Trophoblast cell (in vitro differentiated cells and primary cell): ENCODE data around the gene PFKFB3.

Experiments
- DNase-seq, 2 donors: peaks; one replicate each; pipeline ENCODE4 v3.0.0-alpha.2; 2016
- H2AFZ ChIP-seq: 2 replicates; pipeline ENCODE4 v1.6.1; 2013; ENCODE audit warnings: low read length, moderate library complexity, mild to moderate bottlenecking; ENCODE audit not compliant: insufficient read depth, poor library complexity
- H2AK5ac ChIP-seq: 2 replicates; pipeline ENCODE4 v1.6.1; 2013; ENCODE audit warnings: mild to moderate bottlenecking, low read length
- H2BK120ac ChIP-seq: 2 replicates; pipeline ENCODE4 v1.6.1; 2013; ENCODE audit warnings: low read length, mild to moderate bottlenecking, moderate library complexity; ENCODE audit not compliant: insufficient read depth, poor library complexity
- H2BK12ac ChIP-seq: 2 replicates; pipeline ENCODE4 v1.6.1; 2013; ENCODE audit warnings: mild to moderate bottlenecking, low read length, moderate library complexity
- H2BK5ac ChIP-seq: 2 replicates; pipeline ENCODE4 v1.6.1; 2013; ENCODE audit warnings: low read length, low read depth, moderate library complexity, mild to moderate bottlenecking; ENCODE audit not compliant: poor library complexity
- H3K14ac ChIP-seq: 2 replicates; pipeline ENCODE4 v1.6.1; 2013; ENCODE audit warnings: mild to moderate bottlenecking, low read length
- H3K18ac ChIP-seq: 2 replicates; pipeline ENCODE4 v1.6.1; 2013; ENCODE audit warnings: mild to moderate bottlenecking, low read length
- H3K23ac ChIP-seq: 2 replicates; pipeline ENCODE4 v1.6.1; 2013; ENCODE audit warnings: low read length
- H3K27ac ChIP-seq: 2 replicates; pipeline ENCODE4 v1.5.1; 2013; ENCODE audit warnings: low read depth, mild to moderate bottlenecking, inconsistent platforms, low read length, moderate library complexity
- H3K27me3 ChIP-seq: 2 replicates; pipeline ENCODE4 v1.6.1; 2013; ENCODE audit warnings: inconsistent platforms, mild to moderate bottlenecking, low read length, moderate library complexity; ENCODE audit not compliant: insufficient read depth
- H3K36me3 ChIP-seq, 2 experiments: 1 replicate in 1 of 2; 2 replicates in 1 of 2; pipeline ENCODE4 v1.6.1; 2013; ENCODE audit warnings: low read length in 2 of 2, mild to moderate bottlenecking in 2 of 2, moderate library complexity in 1 of 2; ENCODE audit not compliant: insufficient read depth in 2 of 2, control insufficient read depth in 1 of 2
- H3K4ac ChIP-seq: 2 replicates; pipeline ENCODE4 v1.6.1; 2013; ENCODE audit warnings: low read depth, mild to moderate bottlenecking, low read length, moderate library complexity
- H3K4me1 ChIP-seq, 2 experiments: 1 replicate in 1 of 2; 2 replicates in 1 of 2; pipeline ENCODE4 v1.6.1; 2013; ENCODE audit warnings: low read length in 2 of 2, mild to moderate bottlenecking in 2 of 2, moderate library complexity in 1 of 2; ENCODE audit not compliant: insufficient read depth in 2 of 2, control insufficient read depth in 1 of 2
- H3K4me2 ChIP-seq: 2 replicates; pipeline ENCODE4 v1.6.1; 2013; ENCODE audit warnings: inconsistent platforms, mild to moderate bottlenecking, low read length, moderate library complexity
- H3K4me3 ChIP-seq: 2 replicates; pipeline ENCODE4 v1.5.1; 2013; ENCODE audit warnings: mild to moderate bottlenecking, low read depth, low read length, inconsistent platforms
- H3K79me1 ChIP-seq: one replicate; pipeline ENCODE4 v1.6.1; 2013; ENCODE audit warnings: low read length
- H3K79me2 ChIP-seq: 2 replicates; pipeline ENCODE4 v1.6.1; 2013; ENCODE audit warnings: low read length, mild to moderate bottlenecking; ENCODE audit not compliant: control insufficient read depth, insufficient read depth, poor library complexity
- H3K9ac ChIP-seq: 2 replicates; pipeline ENCODE4 v1.6.1; 2013; ENCODE audit warnings: mild to moderate bottlenecking, low read length
- H3K9me3 ChIP-seq: 2 replicates; pipeline ENCODE4 v1.6.1; 2013; ENCODE audit warnings: low read depth, mild to moderate bottlenecking, control low read depth, inconsistent platforms, low read length; ENCODE audit not compliant: insufficient read depth
- H4K12ac ChIP-seq: 2 replicates; pipeline ENCODE4 v1.6.1; 2013; ENCODE audit warnings: low read depth, mild to moderate bottlenecking, low read length, moderate library complexity
- H4K8ac ChIP-seq: 2 replicates; pipeline ENCODE4 v1.6.1; 2013; ENCODE audit warnings: low read depth, mild to moderate bottlenecking, low read length, moderate library complexity
- H4K91ac ChIP-seq: one replicate; pipeline ENCODE4 v1.6.1; 2013; ENCODE audit warnings: low read depth, mild to moderate bottlenecking, low read length, moderate library complexity
- WGBS: extraction: QIAGEN DNeasy Blood & Tissue Kit; methylation state at CpG from one replicate; pipeline ENCODE4 v1.1.7; 2013; ENCODE audit warnings: missing lambda C conversion rate; ENCODE audit not compliant: insufficient read length, insufficient coverage; ENCODE audit errors: extremely low coverage; 5-methylcytosine and 5-hydroxymethylcytosine counted together

The PFKFB3 gene

GRCh38 chr10:6175329-6176055, 27.2 kb upstream of the PFKFB3 start:
- WGBS: no CpG with 5 or more reads among the region's 16 CpGs
- H3K27ac ChIP-seq: no peak overlapping the region
- H3K36me3 ChIP-seq: peaks cover 0 to 4% of the 10 kb centered on the region in 2 experiments
- H3K79me1 ChIP-seq: no peaks in the 10 kb centered on the region
- H3K9ac ChIP-seq: no peak overlapping the region
- no peak overlapping the region for H2BK5ac ChIP-seq
- no peak overlapping the region for H3K18ac ChIP-seq
- H4K91ac ChIP-seq: no peak overlapping the region
- no peaks in the 10 kb centered on the region for H3K79me2 ChIP-seq
- H3K23ac ChIP-seq: no peak overlapping the region
- no peak overlapping the region for H3K4ac ChIP-seq
- peaks cover 3% of the 10 kb centered on the region in 2 experiments for H3K4me1 ChIP-seq
- H2AFZ ChIP-seq: no peak overlapping the region
- H3K4me2 ChIP-seq: no peak overlapping the region
- no peak overlapping the region for H2BK120ac ChIP-seq
- H3K14ac ChIP-seq: no peak overlapping the region
- no peak for DNase-seq
- H3K9me3 ChIP-seq: peaks cover 1% of the 10 kb centered on the region
- no peak overlapping the region for H4K12ac ChIP-seq
- no peak overlapping the region for H2BK12ac ChIP-seq
- no peak overlapping the region for H2AK5ac ChIP-seq
- H3K27me3 ChIP-seq: no peaks in the 10 kb centered on the region
- H4K8ac ChIP-seq: no peak overlapping the region
- H3K4me3 ChIP-seq: no peak overlapping the region

GRCh38 chr10:6176691-6177231, 26.0 kb upstream of the PFKFB3 start:
- WGBS: no CpG with 5 or more reads among the region's 8 CpGs

GRCh38 chr10:6177880-6178281, 24.9 kb upstream of the PFKFB3 start:
- H3K18ac ChIP-seq: peak overlapping the region; percentile 38
- no peak overlapping the region for H2AFZ ChIP-seq
- no peak overlapping the region for H3K23ac ChIP-seq
- H2BK120ac ChIP-seq: no peak overlapping the region
- no CpG with 5 or more reads among the region's 9 CpGs for WGBS
- no peak overlapping the region for H2AK5ac ChIP-seq
- H3K9ac ChIP-seq: no peak overlapping the region
- H3K36me3 ChIP-seq: no peaks in the 10 kb centered on the region
- DNase-seq: no peak
- no peak overlapping the region for H2BK12ac ChIP-seq
- no peak overlapping the region for H3K4ac ChIP-seq
- no peak overlapping the region for H3K4me3 ChIP-seq
- no peaks in the 10 kb centered on the region for H3K79me1 ChIP-seq
- H3K4me2 ChIP-seq: no peak overlapping the region
- peaks cover 1% of the 10 kb centered on the region for H3K9me3 ChIP-seq
- H4K91ac ChIP-seq: no peak overlapping the region
- H2BK5ac ChIP-seq: no peak overlapping the region
- peak overlapping the region; percentile 5 for H4K8ac ChIP-seq
- H3K27ac ChIP-seq: no peak overlapping the region
- peaks cover 6 to 9% of the 10 kb centered on the region in 2 experiments for H3K4me1 ChIP-seq
- no peak overlapping the region for H4K12ac ChIP-seq
- no peak overlapping the region for H3K14ac ChIP-seq
- no peaks in the 10 kb centered on the region for H3K27me3 ChIP-seq
- H3K79me2 ChIP-seq: no peaks in the 10 kb centered on the region

More at GRCh38 chr10:6176691-6177231, 26.0 kb upstream of the PFKFB3 start:
- Histone ChIP-seq H2AFZ (no peak overlapping the region), H3K4me1 (peaks cover 2 to 3% of the 10 kb centered on the region in 2 experiments), H3K4ac (no peak overlapping the region), H3K79me2 (no peaks in the 10 kb centered on the region), H4K91ac (no peak overlapping the region), H3K4me2 (no peak overlapping the region), H4K8ac (no peak overlapping the region), H2BK5ac (no peak overlapping the region), H3K14ac (no peak overlapping the region), H2AK5ac (no peak overlapping the region), H3K27me3 (no peaks in the 10 kb centered on the region), H3K36me3 (peaks cover 0 to 3% of the 10 kb centered on the region in 2 experiments), H2BK120ac (no peak overlapping the region), H2BK12ac (no peak overlapping the region), H3K9ac (no peak overlapping the region), H3K4me3 (no peak overlapping the region), H3K27ac (no peak overlapping the region), H3K18ac (no peak overlapping the region), H3K23ac (no peak overlapping the region), H4K12ac (no peak overlapping the region), H3K9me3 (peaks cover 1% of the 10 kb centered on the region), H3K79me1 (no peaks in the 10 kb centered on the region)
- no peak for DNase-seq

- Histone ChIP-seq H3K9ac (no peak overlapping the region), H3K27me3 (no peaks in the 10 kb centered on the region), H3K36me3 (no peaks in the 10 kb centered on the region), H3K9me3 (peaks cover 1% of the 10 kb centered on the region), H3K23ac (no peak overlapping the region), H2BK120ac (no peak overlapping the region), H3K79me1 (no peaks in the 10 kb centered on the region), H3K18ac (peak overlapping the region; percentile 38), H3K14ac (no peak overlapping the region), H2AK5ac (no peak overlapping the region), H3K4me2 (no peak overlapping the region), H2BK5ac (no peak overlapping the region), H3K27ac (no peak overlapping the region), H4K12ac (no peak overlapping the region), H2AFZ (no peak overlapping the region), H4K8ac (no peak overlapping the region), H3K79me2 (no peaks in the 10 kb centered on the region), H3K4ac (no peak overlapping the region), H4K91ac (no peak overlapping the region), H3K4me1 (peaks cover 6 to 9% of the 10 kb centered on the region in 2 experiments), H2BK12ac (no peak overlapping the region), H3K4me3 (no peak overlapping the region)
- WGBS: no CpG with 5 or more reads among the region's 17 CpGs
- DNase-seq: no peak
These were observed 24.2 kb upstream of the PFKFB3 start for GRCh38 chr10:6178581-6178980.
